Mucosa of descending colon (tissue), 3 donors: ENCODE data around the gene TUBGCP6. TPM values are rescaled to one million over a fixed set of nuclear protein-coding genes. Genes with fewer than 3 reads are reported as not detected.

Experiments
- ATAC-seq: fragments of 200-7000 bp; cut with Tn5 transposase; one replicate; pipeline ENCODE4 v1.9.1; 2020; ENCODE audit warnings: mild to moderate bottlenecking, moderate library complexity
- DNase-seq, 3 donors: peaks; one replicate each; pipeline ENCODE4 v3.0.0-alpha.2; 2020
- H3K36me3 ChIP-seq: fragments of 200-600 bp; one replicate; pipeline ENCODE4 v1.8.0; 2021; ENCODE audit warnings: low read depth, mild to moderate bottlenecking
- H3K4me1 ChIP-seq: fragments of 200-600 bp; one replicate; pipeline ENCODE4 v1.8.0; 2021; ENCODE audit warnings: low read depth, mild to moderate bottlenecking
- H3K4me3 ChIP-seq: fragments of 200-600 bp; one replicate; pipeline ENCODE4 v1.8.0; 2021; ENCODE audit warnings: mild to moderate bottlenecking
- H3K9me3 ChIP-seq: fragments of 200-600 bp; one replicate; pipeline ENCODE4 v1.8.0; 2021; ENCODE audit warnings: mild to moderate bottlenecking
- intact Hi-C, 2 donors: fragments of 100-400 bp; cut with DNase I in 1 of 2; cut with micrococcal nuclease in 1 of 2; formaldehyde crosslinking; loops; one replicate each; pipeline versions ENCODE4 v1.11.0 to v1.11.1; 2022; cut with DNase I, micrococcal nuclease
- total RNA-seq, 3 donors: library from RNA; stranded (reverse); fragmentation: NEBNext Ultra II Directional in 2 of 3; extraction: Animal tissue kit (Norgen Biotek cat#: 25700) in 2 of 3; gene quantifications; one replicate each; pipeline versions ENCODE4 v1.2.1 to v1.2.4, GENCODE V29; 2021 to 2023
- TF ChIP-seq, protein P1 (sequence below): fragments of 200-600 bp; IDR thresholded peaks from one replicate; pipeline ENCODE4 v1.8.0; 2022; ENCODE audit warnings: antibody characterized with exemption, mild to moderate bottlenecking
- donor health status: DM: no; HTN: no; CAD: no; lungs with moderate emphysema.
- donor health status: DM: no; HTN: no; CAD: no.
- donor health status: DM: no; HTN: yes; CAD: no.

Gene TUBGCP6
- total RNA-seq, 3 donors from 2014 or later, result 34.5 to 41.6 (median 40.5) TPM

DNA sequence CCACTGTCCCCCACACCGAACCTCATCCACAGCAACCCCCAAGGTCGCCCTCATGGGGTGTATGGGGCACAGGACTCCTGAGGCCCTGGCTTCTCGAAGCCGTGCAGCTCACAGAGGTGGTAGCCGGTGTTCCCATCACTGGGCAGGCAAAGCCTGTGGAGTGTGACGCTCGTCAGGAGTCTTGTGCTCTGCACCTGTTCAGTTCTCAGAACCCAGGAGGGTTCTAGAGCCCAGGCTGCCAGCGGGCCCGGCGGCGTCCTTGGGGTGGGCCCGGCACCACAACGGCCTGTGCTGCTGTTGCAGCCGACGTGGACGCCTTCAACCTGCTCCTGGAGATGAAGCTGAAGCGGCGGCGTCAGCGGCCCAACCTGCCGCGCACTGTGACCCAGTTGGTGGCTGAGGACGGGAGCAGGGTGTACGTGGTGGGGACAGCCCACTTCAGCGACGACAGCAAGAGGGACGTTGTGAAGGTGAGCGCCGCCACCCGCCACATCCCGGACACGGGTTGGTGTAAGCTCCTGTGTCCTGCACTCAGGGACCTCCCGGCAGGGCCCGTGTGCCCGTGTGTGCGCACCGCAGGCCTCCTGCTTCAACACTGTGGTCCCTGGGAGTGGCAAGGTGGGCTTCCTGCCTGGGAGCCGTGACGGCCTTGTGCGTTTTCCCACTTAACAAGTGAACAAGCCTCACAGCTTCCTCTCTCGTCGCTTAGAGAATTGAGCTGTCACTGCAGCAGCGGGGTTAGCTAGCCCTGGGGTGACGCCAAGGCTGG, 50.6 kb downstream of the TUBGCP6 start:
- Histone ChIP-seq H3K9me3 (no peaks in the 10 kb centered on the region), H3K36me3 (no peaks in the 10 kb centered on the region), H3K4me3 (no peak overlapping the region), H3K4me1 (peaks cover 24% of the 10 kb centered on the region)
- DNase-seq (no peak), ATAC-seq (no peak)
- intact Hi-C loops, result no loop called here
- TF ChIP-seq, protein P1, sequence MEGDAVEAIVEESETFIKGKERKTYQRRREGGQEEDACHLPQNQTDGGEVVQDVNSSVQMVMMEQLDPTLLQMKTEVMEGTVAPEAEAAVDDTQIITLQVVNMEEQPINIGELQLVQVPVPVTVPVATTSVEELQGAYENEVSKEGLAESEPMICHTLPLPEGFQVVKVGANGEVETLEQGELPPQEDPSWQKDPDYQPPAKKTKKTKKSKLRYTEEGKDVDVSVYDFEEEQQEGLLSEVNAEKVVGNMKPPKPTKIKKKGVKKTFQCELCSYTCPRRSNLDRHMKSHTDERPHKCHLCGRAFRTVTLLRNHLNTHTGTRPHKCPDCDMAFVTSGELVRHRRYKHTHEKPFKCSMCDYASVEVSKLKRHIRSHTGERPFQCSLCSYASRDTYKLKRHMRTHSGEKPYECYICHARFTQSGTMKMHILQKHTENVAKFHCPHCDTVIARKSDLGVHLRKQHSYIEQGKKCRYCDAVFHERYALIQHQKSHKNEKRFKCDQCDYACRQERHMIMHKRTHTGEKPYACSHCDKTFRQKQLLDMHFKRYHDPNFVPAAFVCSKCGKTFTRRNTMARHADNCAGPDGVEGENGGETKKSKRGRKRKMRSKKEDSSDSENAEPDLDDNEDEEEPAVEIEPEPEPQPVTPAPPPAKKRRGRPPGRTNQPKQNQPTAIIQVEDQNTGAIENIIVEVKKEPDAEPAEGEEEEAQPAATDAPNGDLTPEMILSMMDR, result no peak

DNA sequence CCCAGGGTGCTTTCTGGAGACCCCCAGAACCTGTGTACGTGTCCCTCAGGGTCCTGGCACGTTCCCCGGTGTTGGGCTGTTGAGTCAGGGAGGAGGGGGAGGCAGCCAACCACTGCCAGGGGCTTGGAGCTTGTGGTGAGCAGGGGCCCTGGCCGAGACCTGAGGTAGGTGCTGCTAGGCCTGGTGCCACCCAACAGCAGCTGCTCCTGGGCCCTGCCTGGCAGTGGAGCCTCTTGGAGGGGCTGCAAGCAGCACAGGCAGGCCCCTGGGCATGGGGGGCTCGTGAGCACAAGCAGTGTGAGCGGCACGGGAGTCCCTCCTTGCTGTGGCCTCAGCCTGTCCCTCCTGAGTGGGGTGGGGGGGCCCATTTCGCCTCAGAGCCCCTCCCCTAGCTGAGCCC, 51.2 kb downstream of the TUBGCP6 start:
- Histone ChIP-seq H3K36me3 (no peaks in the 10 kb centered on the region), H3K4me1 (peaks cover 30% of the 10 kb centered on the region), H3K9me3 (no peaks in the 10 kb centered on the region), H3K4me3 (no peak overlapping the region)
- intact Hi-C loops, result no loop called here
- TF ChIP-seq, protein P1, result no peak
- ATAC-seq (no peak), DNase-seq (no peak)

DNA sequence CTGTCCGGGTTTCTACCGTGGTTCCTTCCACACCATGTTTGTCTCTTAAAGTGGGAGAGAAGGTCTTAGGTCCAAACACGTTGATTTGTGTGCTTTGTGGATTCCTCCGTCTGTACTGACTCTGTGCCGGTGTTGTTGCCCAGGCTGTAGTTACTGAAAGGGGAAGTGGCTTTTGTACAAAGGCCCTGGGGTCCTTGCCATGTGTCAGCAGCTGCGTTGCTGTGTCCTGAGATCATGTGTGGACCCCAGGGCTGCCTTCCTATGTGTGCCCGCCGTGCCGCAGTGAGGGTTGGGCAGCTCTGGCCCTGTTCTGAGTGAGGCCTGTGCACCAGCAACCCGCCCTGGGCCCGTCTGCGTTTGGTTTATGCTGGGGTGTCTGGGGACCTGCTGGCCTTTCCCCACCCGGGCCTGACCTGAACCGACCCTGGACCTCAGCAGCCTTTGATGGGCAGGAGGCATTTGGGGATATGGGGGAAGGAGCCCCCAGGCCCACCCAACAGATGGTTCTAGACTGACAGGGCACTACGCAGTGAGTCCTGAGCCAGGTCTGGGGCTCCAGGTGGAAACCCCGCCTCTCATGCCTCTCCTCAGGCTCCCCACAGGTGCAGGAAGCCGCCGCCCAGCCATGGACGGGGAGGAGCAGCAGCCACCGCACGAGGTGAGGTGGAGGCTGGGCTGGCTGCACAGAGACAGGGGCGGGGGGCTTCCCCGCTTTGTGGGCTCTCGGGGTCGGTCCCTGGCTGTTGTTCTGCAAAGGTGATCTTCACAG, 52.2 kb downstream of the TUBGCP6 start:
- TF ChIP-seq, protein P1, result no peak
- Histone ChIP-seq H3K9me3 (no peaks in the 10 kb centered on the region), H3K4me1 (peaks cover 35% of the 10 kb centered on the region), H3K4me3 (no peak overlapping the region), H3K36me3 (no peaks in the 10 kb centered on the region)
- intact Hi-C loops, result no loop called here
- ATAC-seq (no peak), DNase-seq (peak in 2 of 3 donors; percentile 70 to 80)

DNA sequence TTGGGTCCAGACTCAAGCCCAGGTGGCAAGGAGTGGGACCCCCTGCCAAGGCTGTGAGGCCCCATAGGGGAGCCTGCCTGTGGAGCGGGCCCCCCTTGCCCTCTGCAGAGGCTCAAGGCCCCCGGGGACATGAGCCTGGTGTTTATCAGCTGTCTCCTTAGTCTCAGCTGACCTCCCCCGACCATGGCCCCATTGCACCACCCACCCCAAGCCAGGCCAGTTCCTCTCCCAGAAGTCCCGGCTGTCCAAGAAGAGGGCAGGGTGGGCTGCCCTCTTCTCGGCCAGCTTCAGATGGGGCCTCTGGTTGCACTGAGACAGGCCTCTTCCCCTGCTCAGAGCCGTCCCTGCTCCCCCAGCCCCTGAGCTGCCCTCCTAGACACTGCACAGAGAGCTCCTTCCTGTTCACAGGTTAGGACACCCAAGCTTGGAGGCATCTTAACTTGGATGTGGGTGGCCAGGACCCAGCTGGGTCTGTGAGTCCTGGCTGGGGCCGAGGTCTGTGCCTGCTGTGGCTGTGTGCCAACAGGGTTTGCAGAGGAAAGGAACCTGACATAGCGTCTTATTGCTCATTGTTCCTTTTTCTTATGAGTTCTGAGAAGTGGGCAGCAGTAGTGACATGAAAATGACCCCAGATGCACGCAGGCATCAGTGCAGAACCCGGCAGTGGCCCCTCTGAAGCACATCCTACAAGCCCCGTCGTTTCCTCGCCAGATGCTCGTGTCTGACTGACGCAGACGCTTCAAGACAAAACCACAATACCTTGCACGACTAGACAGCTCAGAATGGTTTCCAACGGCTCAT, 53.7 kb downstream of the TUBGCP6 start:
- peaks cover 45% of the 10 kb centered on the region for H3K4me1 ChIP-seq
- intact Hi-C loops, result no loop called here
- no peaks in the 10 kb centered on the region for H3K36me3 ChIP-seq
- no peaks in the 10 kb centered on the region for H3K9me3 ChIP-seq
- peak overlapping the region; percentile 30 for H3K4me3 ChIP-seq
- DNase-seq (peak; percentile 51 to 84 (median 61)), ATAC-seq (peak; percentile 8)
- TF ChIP-seq, protein P1, result no peak

DNA sequence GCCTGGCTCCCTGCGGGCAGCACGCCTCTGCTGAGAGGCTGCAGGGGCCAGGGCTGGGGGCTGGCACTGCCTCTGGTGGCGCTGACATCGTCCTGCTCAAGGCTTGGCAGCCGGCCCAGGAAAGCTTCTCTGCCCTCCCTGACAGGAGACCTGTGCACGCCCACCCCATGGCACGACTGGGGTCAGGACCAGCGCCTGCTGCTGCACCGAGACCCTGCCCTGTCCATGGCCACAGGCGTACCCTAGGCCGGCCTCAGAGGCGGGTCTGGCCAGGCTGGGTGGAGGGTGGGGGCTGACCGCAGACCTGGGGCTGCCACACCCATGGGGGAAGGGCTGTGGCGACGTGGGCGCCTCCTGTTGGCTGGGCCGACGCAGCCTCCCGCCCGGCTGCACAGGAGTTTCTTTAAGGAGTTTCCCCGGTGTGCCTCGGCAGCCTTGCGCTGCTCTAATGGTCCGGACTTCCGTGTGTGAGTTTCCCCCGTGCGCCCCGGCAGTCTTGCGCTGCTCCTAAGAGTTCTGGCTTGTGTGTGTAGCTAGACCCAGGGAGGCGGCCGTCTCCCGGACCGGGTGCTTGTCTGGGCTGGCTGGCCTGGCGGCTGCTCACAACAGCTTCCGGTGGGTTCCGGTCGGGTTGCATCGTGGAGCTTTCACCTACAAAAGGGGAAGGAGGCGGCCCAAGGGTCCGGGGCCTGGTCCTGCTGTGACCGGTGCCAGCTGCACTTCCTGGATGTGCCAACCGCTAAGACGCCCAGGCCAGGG, 54.5 kb downstream of the TUBGCP6 start:
- Histone ChIP-seq H3K4me1 (peaks cover 46% of the 10 kb centered on the region), H3K9me3 (no peaks in the 10 kb centered on the region), H3K4me3 (peak overlapping the region; percentile 30), H3K36me3 (no peaks in the 10 kb centered on the region)
- TF ChIP-seq, protein P1, result peak; percentile 56
- intact Hi-C loops, result no loop called here
- DNase-seq (peak; percentile 90 to 93 (median 93)), ATAC-seq (peak; percentile 79)
